Measurements from ENCODE around the gene LGALS3BP.

LGALS3BP gene

GRCh38 chr17:79014158-79014758, 34.5 kb upstream of the LGALS3BP start:
- DNase-seq (ENCODE audit: low spot score), result no peak

GRCh38 chr17:79012563-79013134, 32.9 kb upstream of the LGALS3BP start:
- no peak for DNase-seq (ENCODE audit: low spot score)

DNA sequence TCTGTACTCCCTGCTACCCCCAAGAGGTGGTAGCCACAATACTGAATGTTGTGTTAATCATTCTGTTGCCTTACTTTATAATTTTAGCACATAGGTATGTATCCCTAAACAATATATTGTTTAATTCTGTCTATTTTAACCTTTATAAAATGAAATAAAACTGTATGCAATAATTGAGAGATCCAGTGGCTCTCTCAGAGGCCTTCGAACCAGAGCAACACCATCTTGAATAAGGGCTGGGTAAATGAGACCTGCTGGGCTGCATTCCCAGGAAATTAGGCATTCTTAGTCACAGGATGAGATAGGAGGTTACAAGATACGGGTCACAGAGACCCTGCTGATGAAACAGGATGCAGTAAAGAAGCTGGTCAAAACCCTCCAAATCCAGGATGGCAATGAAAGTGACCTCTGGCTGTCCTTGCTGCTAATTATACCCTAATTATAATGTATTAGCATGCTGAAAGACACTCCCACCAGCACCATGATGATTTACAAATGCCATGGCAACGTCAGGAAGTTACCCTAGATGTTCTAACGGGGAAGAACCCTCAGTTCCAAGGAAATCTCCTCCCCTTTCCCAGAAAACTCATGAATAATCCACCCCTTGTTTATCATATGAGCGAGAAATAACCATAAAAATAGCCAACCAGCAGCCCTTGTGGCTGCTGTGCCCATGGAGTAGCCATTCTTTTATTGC, 31.9 kb upstream of the LGALS3BP start:
- DNase-seq (ENCODE audit: low spot score), result no peak

DNA sequence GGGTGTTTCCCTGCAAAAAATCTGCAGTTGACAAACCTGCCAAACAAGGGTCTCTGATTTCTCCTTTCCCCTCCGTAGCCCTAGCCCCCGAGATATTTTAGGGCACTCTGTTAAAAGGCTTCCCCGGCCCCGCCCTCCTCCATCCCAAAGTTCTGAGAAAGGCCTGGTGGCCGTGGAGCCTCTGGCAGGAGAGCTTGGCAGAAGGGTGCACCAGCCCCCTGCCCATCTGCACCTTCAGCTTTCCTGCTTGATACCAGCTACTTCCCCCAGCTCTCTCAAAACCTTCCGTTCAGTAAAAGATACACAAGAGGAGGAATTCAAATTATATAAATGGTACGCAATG, 30.6 kb upstream of the LGALS3BP start:
- no peak for DNase-seq (ENCODE audit: low spot score)

DNA sequence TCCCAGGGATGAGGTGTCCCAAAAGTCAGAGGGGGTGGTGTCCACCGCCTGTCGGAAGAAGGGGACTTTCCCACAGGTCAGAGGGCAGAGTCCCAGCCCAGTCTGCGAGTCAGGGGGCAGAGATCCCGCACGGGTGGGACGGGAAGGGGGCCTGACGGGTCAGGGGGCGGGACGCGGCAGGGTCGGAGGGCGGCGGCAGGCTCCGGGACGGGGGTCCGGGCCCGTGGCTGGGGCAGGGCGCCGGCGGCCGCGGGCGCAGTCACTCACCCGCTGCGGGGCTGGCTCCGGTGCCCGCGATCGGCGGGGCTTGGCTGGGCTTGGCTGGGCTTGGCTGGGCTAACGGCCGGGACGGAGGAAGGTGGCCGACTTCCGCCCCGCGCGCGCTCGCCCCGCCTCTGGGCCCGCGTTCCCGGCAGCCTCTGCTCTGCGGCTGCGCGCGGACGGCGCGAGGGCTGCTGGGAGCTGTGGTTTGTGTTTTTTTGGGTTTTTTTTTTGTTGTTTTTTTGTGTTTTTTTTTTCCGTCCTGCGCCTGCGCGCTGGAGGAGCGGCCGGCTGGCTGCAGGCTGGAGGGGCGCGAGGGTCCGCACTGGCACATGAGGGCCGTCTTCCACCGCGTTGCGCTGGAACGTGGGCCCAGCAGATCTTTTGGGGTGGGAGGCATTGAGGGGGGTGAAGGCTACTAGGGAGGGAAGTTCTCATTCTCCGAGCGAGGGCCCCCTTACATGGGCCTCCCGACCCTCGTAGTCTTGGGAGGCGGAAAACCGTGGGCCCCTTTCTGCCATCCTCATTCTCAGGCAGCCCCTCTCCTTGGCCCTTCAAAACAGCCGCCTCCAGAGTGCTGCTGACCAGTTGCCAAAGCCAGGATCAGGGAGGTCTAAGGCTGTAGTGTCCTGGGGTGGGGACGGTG, 29.9 kb upstream of the LGALS3BP start, which contains the start of gene CANT1:
TSS of gene CANT1 (minus strand) at position 368 of the 907 bp plus-strand sequence. CDS start 12,142 bp downstream, outside the sequence.
- peak; percentile 99 for DNase-seq (ENCODE audit: low spot score)

DNA sequence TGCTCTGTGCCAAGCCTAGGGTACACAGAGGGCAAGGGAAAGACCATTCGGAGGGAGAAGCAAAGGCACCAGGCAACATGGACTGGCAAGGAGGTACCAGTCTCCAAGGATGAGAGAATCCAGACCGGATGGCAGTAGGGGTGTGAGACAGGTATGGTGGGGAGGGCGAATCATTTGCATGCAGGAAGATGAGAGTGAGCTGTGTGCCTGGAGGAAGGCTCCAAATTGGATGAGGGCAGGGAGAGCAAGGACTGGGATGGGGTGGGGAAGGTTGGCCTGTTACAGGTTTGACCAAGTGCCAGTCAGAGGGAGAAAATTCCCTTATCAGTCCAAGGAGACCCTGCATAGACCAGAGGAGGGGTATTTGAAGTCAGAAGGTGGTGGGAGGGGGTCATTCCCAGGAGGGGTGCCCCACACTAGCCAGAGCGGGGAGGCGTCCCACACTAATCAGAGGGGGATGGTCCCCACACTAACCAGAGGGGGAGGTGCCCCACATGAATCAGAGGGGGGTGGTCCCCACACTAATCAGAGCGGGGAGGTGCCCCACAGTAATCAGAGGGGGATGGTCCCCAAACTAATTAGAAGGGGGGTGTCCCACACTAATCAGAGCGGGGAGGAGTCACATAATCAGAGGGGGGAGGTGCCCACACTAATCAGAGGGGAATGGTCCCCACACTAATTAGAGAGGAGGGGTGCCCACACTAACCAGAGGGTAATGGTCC, 29.1 kb upstream of the LGALS3BP start:
- DNase-seq (ENCODE audit: low spot score), result no peak

DNA sequence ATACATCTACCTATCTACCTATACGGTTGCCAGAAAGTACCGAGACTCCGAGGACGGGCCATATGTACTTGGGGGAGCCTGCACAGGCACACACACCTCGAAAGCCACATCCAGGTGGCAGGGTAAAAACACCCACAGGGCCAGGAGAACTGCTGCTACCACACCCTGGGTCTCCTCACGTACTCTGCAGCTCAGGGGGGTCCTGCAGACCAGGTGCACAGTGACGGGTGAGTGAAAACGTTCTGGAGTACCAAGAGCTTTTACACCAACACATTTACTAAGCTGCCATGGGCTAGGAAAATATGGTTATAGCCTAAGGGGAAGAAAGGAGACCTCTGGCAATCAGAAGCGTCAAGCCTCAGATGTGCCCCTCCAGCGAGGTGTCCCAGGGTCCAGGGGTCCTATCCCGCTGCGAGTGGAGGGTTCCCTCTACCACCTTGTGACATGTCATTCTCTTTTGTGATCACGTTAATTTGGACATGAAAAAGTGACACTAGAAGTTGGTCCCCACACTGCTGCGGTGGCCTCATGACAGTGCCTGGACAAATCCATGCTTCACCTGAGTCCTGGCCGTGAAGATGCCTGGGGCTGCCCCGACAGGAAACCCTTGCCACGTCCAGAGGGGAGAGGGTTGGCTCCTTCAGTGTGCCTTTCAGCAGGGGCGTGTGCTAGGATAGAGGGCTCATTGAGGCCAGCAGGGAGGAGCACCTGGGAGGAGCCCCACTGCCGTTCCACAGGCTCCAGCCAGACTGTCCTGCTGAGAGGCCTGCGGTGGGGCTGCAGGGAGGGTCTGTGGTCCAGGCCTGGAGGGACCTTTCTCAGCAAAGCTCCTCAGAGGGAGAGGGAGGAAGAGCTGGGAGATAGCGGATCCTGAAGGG, 28.0 kb upstream of the LGALS3BP start:
- no peak for DNase-seq (ENCODE audit: low spot score)

DNA sequence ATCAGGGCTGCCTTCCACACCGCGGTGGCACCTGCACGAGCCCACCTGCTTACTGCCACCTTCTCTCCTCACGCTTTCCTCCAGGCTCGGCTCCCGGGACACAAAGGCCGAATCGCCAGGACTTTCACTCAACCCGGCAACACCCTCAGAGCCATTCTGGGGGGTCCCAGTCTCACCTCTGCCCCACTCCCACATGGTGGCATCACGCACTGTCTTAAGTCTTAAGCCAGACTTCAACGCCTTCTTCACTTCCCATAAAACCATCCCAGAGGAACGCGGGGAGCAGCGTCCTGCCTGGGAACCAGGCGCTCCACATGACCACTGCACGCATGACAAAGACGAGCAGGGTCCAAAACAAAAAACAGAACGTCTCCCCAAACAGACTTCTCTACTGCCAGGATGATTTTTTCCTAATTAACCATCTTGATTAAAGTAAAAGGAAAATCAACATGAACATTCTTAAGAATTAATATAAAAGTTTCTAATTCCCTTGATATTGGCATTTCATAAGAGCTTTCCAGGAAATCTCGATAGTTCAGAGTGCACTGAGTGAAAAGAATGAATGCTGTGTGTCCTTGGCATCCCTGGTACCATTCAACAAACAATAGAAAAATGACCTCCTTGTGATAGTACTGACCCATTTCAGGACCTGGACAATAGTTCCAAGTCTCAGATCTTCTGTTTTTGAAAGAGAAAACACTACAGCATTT, 27.2 kb upstream of the LGALS3BP start:
- DNase-seq (ENCODE audit: low spot score), result no peak

DNA sequence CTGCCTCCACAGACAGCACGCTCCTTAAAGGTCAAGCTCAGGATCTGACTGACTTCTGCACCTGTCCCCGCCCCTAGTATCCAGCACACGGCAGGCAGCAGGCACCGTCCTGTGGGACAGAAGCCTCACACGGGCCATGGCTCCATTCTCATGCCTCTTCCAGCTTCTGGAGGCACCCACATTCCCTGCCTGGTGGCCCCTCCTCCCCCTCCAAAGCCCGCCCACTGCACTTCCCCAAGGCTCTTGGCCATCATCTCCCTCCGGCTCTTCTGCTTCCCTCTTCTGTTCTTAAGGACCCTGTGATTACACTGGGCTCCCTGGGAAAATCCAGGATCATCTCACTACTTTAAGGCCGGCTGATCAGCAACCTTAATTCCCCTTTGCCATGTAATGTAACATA, 26.3 kb upstream of the LGALS3BP start:
- no peak for DNase-seq (ENCODE audit: low spot score)

DNA sequence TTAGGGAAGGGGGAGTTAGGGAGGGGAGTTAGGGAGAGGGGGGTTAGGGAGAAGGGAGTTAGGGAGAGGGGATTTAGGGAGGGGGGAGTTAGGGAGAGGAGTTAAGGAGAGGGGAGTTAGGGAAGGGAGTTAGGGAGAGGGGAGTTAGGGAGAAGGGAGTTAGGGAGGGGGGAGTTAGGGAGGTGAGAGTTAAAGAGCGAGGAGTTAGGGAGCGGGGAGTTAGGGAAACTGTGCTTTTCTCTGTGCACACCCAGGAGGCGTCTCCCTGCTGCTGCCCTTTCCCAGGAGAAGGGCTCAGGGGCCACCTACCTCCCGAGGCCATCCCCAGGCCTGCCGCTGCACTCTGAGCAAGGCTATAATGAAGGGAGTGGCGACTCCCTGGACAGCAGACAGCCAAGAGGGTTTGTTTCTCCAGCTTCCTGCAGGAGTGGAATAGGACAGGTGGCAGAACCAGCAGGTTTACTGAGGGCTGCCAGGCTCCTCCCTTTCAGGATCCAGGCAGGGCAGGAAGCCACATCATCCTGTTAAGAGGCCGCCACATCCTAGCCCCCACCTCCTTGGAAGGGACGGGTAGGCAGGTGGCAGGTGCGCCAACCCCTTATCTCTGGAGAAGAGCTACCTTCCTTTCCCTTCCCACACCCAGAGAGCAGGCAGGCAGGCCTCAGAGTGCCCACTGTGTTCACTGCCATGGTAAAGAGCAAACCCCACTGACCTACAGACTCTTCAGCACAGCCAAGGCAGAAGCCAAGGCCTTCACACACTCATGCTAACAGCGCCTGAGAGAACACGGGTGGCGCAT, 25.5 kb upstream of the LGALS3BP start:
- no peak for DNase-seq (ENCODE audit: low spot score)

DNA sequence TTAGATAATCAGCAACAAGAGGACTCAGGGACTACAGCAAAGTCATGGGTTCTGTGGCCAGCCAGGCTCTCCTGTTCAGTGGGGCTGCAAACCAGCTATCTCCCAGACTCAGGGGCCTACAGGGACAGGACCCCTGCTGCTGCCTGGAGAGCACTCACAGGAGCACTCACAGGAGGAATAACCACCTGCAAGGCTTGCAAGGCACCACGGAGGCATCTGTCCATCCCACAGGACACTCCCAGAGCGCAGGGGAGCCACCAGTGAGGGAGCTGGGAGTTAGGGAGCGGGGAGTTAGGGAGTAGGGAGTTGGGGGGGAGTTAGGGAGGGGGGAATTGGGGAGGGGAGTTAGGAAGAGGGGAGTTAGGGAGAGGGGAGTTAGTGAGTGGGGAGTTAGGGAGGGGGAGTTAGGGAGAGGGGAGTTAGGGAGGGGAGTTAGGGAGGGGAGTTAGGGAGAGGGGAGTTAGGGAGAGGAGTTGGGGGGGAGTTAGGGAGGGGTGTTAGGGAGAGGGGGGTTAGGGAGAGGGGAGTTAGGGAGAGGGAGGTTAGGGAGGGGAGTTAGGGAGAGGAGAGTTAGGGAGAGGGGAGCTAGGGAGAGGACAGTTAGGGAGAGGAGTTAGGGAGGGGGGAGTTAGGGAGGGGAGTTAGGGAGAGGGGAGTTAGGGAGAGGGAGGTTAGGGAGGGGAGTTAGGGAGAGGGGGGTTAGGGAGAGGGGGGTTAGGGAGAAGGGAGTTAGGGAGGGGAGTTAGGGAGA, 24.1 kb upstream of the LGALS3BP start:
- no peak for DNase-seq (ENCODE audit: low spot score)

DNA sequence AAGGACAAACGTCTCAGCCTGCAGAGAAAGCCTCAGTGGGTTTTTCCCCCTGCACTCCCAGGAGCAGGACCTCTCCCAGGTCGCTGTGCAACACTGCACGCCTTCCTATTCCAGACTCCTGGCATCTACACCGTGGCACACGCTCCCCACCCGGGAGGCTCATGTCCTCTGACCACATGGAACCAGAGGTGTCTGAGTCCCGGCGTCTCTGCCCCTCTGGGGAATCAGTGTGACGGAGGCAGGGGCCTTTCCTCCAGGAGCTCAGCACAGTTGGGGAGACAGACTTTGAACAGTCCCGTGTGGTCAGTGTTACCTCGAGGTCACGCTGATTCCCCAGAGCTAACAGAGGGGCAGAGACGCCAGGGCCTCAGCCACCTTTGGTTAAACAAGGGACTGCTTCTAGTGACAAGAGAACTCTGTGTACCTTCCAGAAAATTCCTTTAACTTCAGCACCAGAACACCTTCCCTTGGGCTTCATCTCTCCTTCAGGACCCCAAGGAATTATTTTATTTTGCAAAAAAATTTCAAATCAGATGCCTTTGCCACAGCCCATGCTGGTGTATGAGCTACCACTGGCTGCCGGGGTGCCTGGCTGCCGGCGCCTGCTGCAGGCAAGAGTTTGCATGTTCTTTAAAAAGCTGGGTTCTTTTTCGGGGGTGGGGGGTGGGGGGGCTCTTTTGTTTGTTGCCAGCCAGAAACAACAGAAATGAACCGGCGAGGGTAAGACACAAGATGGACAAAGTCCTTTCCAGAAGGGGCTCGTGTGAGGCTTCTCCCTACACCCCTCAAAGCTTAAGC, 23.3 kb upstream of the LGALS3BP start:
- DNase-seq (ENCODE audit: low spot score), result no peak

GRCh38 chr17:79002291-79002690, 22.6 kb upstream of the LGALS3BP start:
- no peak for DNase-seq (ENCODE audit: low spot score)

DNA sequence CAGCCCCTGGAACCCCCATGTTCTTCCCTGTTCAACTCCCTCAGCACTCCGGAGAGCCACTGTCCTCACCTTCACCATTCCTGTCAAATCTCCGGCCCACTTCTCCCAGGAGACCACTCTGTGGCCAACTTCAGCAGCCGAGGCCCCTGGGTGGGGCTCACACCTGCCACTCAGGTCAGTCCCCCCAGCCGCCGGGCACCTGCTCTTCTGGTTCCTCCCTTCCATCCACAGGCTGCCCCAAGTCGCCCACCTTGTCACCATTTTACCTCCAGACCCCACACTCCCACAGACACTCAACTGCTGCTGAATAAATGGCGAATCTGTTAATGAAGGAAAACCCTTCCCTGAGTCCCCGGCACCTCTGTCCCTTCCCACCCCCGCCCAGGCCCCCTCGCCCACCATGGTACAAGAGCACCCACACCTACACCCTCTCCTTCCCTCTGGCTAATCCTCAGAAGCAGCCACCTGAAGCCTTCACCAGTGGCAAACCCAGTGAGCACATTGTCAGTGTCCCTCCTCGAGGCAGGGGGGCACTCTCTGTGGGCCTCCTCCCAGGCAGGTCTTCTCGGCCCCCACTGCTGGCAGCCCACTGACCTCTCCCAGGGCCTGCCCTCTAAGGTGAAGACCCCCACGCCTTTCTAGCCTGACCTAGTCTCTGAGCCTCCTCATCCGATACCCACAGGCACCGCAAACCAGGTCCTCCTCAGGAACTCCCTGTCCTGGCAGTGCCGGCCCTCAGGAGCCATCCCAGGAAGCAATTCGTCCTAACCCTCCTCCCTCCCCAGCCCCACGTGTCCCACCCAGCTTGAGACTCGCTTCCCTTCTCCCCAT, 21.7 kb upstream of the LGALS3BP start:
- no peak for DNase-seq (ENCODE audit: low spot score)

- DNase-seq (ENCODE audit: low spot score), result no peak
Measured at GRCh38 chr17:79000396-79001189, 20.9 kb upstream of the LGALS3BP start.

GRCh38 chr17:78999947-79000395, 20.2 kb upstream of the LGALS3BP start:
- no peak for DNase-seq (ENCODE audit: low spot score)

All from GM03348 (cell line).